K562 (cell line): ENCODE results near the gene KISS1R. TPM values are rescaled to one million over a fixed set of nuclear protein-coding genes. Genes with fewer than 3 reads are reported as not detected.
A peak's percentile ranks its signal among the peaks of the same experiment; 100 is the strongest.

ENCODE experiments used
- ATAC-seq: fragments of 200-7000 bp; cut with Tn5 transposase; 3 replicates; pipeline ENCODE4 v1.9.1; 2020; ENCODE audit warnings: moderate library complexity
- BruUV-seq: library from RNA; stranded (reverse); fragments of 400-500 nt; replicated peaks from 2 replicates; lab custom pipeline; 2021; lab: Mats Ljungman, UMichigan
- CTCF ChIA-PET: fragments of 300-600 bp; formaldehyde crosslinking; extraction: SDS; loops from one replicate; lab custom pipeline; 2021; ENCODE audit warnings: low intra/inter-chr PET ratio; lab: Yijun Ruan, JAX
- POLR2A ChIA-PET: fragments of 300-600, 350-650 bp; sonication (Branson Sonifier 250); formaldehyde crosslinking; extraction: SDS; loops from one replicate; lab custom pipeline; 2021; ENCODE audit warnings: antibody characterized with exemption, inconsistent platforms; lab: Yijun Ruan, JAX
- DNase-seq, 4 experiments: peaks; one replicate each; pipeline versions ENCODE4 v3.0.0 to v3.0.0-alpha.2; 2011 to 2018; ENCODE audit warnings: low spot score in 3 of 4, mixed read lengths in 3 of 4; ENCODE audit errors: extremely low read depth in 1 of 4
- FAIRE-seq: peaks from 2 replicates; lab custom pipeline; 2011; peaks lifted over from hg19 to GRCh38; lab: Jason Lieb, UNC
- H2AFZ ChIP-seq: 2 replicates; pipeline ENCODE4 v1.6.0; 2011; ENCODE audit warnings: low read depth, low read length, control low read depth, inconsistent platforms
- H3K27ac ChIP-seq: fragments of 200-600 bp; 3 replicates; pipeline ENCODE4 v1.8.0; 2011; ENCODE audit warnings: low read depth, mild to moderate bottlenecking, control low read depth, inconsistent platforms, low read length, moderate library complexity, mixed read lengths; ENCODE audit errors: extremely low read depth
- H3K27me3 ChIP-seq, 2 experiments: fragments of 300-600 bp in 1 of 2; 2 replicates in 1 of 2; 3 replicates in 1 of 2; pipeline versions ENCODE4 v1.6.0 to v1.8.0; 2011; ENCODE audit warnings: inconsistent platforms in 2 of 2, low read length in 2 of 2, mild to moderate bottlenecking in 1 of 2, mixed read lengths in 1 of 2, moderate library complexity in 1 of 2; ENCODE audit not compliant: control insufficient read depth in 2 of 2, insufficient read depth in 2 of 2
- H3K36me3 ChIP-seq: fragments of 300-600 bp; 3 replicates; pipeline ENCODE4 v1.8.0; 2011; ENCODE audit warnings: mild to moderate bottlenecking, low read length, inconsistent platforms; ENCODE audit not compliant: control insufficient read depth, insufficient read depth
- H3K4me1 ChIP-seq, 2 experiments: fragments of 200-600 bp in 1 of 2; replicated peaks in 1 of 2; 2 replicates in 1 of 2; 3 replicates in 1 of 2; pipeline versions ENCODE4 v1.5.1 to v1.8.0; 2011; ENCODE audit warnings: inconsistent platforms in 2 of 2, low read length in 2 of 2, mild to moderate bottlenecking in 1 of 2, mixed read lengths in 1 of 2, moderate library complexity in 1 of 2; ENCODE audit not compliant: control insufficient read depth in 2 of 2, insufficient read depth in 2 of 2
- H3K4me2 ChIP-seq: 2 replicates; pipeline ENCODE4 v1.6.1; 2011; ENCODE audit warnings: low read length, control low read depth, inconsistent platforms, mixed read lengths; ENCODE audit not compliant: insufficient read depth
- H3K4me3 ChIP-seq: fragments of 200-600 bp; sonication (generic), shearing (Covaris generic); 2 replicates; pipeline ENCODE4 v1.5.1; 2016; ENCODE audit warnings: control low read depth, inconsistent platforms
- H3K79me2 ChIP-seq: fragments of 200-600 bp; 3 replicates; pipeline ENCODE4 v1.8.0; 2011; ENCODE audit warnings: low read length, inconsistent platforms; ENCODE audit not compliant: control insufficient read depth, insufficient read depth
- H3K9ac ChIP-seq, 2 experiments: 2 replicates each; pipeline versions ENCODE4 v1.6.0 to v1.6.1; 2011; ENCODE audit warnings: low read depth in 2 of 2, low read length in 2 of 2, control low read depth in 1 of 2, inconsistent platforms in 1 of 2, mild to moderate bottlenecking in 1 of 2, mixed read lengths in 1 of 2; ENCODE audit not compliant: insufficient read depth in 1 of 2
- H3K9me1 ChIP-seq: one replicate; pipeline ENCODE4 v1.6.0; 2011; ENCODE audit warnings: inconsistent platforms, mild to moderate bottlenecking, low read length, moderate library complexity; ENCODE audit not compliant: control insufficient read depth, insufficient read depth
- H3K9me3 ChIP-seq: replicated peaks from 2 replicates; pipeline ENCODE4 v1.5.1; 2011; ENCODE audit warnings: low read depth, low read length, inconsistent platforms; ENCODE audit not compliant: control insufficient read depth, insufficient read depth
- H4K20me1 ChIP-seq: replicated peaks from 2 replicates; pipeline ENCODE4 v1.6.1; 2011; ENCODE audit warnings: low read length, inconsistent platforms, mixed read lengths; ENCODE audit not compliant: control insufficient read depth, insufficient read depth
- BCOR ChIP-seq: fragments of 450-650 bp; IDR thresholded peaks from 2 replicates; pipeline ENCODE4 v1.6.1; 2016
- CEBPB ChIP-seq: fragments of 450-650 bp; IDR thresholded peaks from 2 replicates; pipeline ENCODE4 v1.6.1; 2016; ENCODE audit warnings: missing genetic modification characterization, missing compliant biosample characterization
- CREB1 ChIP-seq, 2 experiments: sonication (generic) in 1 of 2; formaldehyde crosslinking in 1 of 2; IDR thresholded peaks; 2 replicates each; pipeline versions ENCODE4 v1.6.1 to v1.8.0; 2012 to 2022; ENCODE audit warnings: inconsistent platforms in 1 of 2, mild to moderate bottlenecking in 1 of 2, missing genetic modification reagents in 1 of 2, moderate library complexity in 1 of 2
- CREB3 ChIP-seq: fragments of 450-650 bp; conservative IDR thresholded peaks from 2 replicates; pipeline ENCODE4 v1.6.1; 2016; ENCODE audit warnings: missing genetic modification characterization, low read depth, mild to moderate bottlenecking, missing compliant biosample characterization, moderate library complexity
- DACH1 ChIP-seq: fragments of 450-650 bp; IDR thresholded peaks from 2 replicates; pipeline ENCODE4 v1.6.1; 2018; ENCODE audit not compliant: partially characterized antibody
- EGR1 ChIP-seq: fragments of 450-650 bp; conservative IDR thresholded peaks from 2 replicates; pipeline ENCODE4 v1.6.1; 2017; ENCODE audit warnings: mild to moderate bottlenecking
- ETV5 ChIP-seq: sonication (generic); formaldehyde crosslinking; IDR thresholded peaks from 2 replicates; pipeline ENCODE4 v1.4.0; 2020; ENCODE audit warnings: low read depth, mild to moderate bottlenecking, missing genetic modification reagents
- ETV6 ChIP-seq, 3 experiments: fragments of 150-350 bp in 1 of 3; sonication (generic) in 1 of 3; formaldehyde crosslinking in 1 of 3; IDR thresholded peaks; 2 replicates each; pipeline versions ENCODE4 v1.6.1 to v1.8.0; 2014 to 2022; ENCODE audit warnings: borderline replicate concordance in 2 of 3, low read depth in 2 of 3, antibody characterized with exemption in 1 of 3, low read length in 1 of 3, mild to moderate bottlenecking in 1 of 3, missing genetic modification reagents in 1 of 3
- HMGN3 ChIP-seq: IDR thresholded peaks from 2 replicates; pipeline ENCODE4 v1.6.1; 2011; ENCODE audit warnings: borderline replicate concordance, low read depth, mild to moderate bottlenecking, mixed read lengths, low read length; ENCODE audit not compliant: insufficient read length; ENCODE audit errors: extremely low read depth
- NELFE ChIP-seq: IDR thresholded peaks from 2 replicates; pipeline ENCODE4 v1.6.1; 2011; ENCODE audit warnings: mild to moderate bottlenecking; ENCODE audit not compliant: insufficient read depth, insufficient read length
- NFATC3 ChIP-seq: fragments of 450-650 bp; IDR thresholded peaks from 2 replicates; pipeline ENCODE4 v1.6.1; 2017; ENCODE audit warnings: mild to moderate bottlenecking
- RBBP5 ChIP-seq: fragments of 200-600 bp; sonication (generic); IDR thresholded peaks from 2 replicates; pipeline ENCODE4 v1.6.1; 2012; ENCODE audit warnings: borderline replicate concordance, mild to moderate bottlenecking, low read length, control low read depth, inconsistent platforms; ENCODE audit not compliant: insufficient read depth, poor library complexity, severe bottlenecking
- RCOR1 ChIP-seq, 2 experiments: IDR thresholded peaks; 2 replicates each; pipeline ENCODE4 v1.6.1; 2012; ENCODE audit warnings: low read depth in 2 of 2, low read length in 2 of 2, borderline replicate concordance in 1 of 2, improper control_type of control experiment in 1 of 2
- ZFP36 ChIP-seq: fragments of 150-350 bp; IDR thresholded peaks from 2 replicates; pipeline ENCODE4 v1.6.1; 2018; ENCODE audit warnings: low read length, low read depth; ENCODE audit not compliant: partially characterized antibody
- ZKSCAN8 ChIP-seq: fragments of 200-800 bp; sonication (Bioruptor generic); IDR thresholded peaks from 2 replicates; pipeline ENCODE4 v1.6.1; 2016; ENCODE audit warnings: missing genetic modification characterization, missing compliant biosample characterization
- ZNF398 ChIP-seq: fragments of 250-450 bp; sonication (Bioruptor Pico); IDR thresholded peaks from 2 replicates; pipeline ENCODE4 v1.8.0; 2021; ENCODE audit warnings: moderate library complexity, mild to moderate bottlenecking, inconsistent platforms
- ZNF436 ChIP-seq: fragments of 250-450, 450-650 bp; sonication (Bioruptor Pico); formaldehyde crosslinking; IDR thresholded peaks from 2 replicates; pipeline ENCODE4 v1.7.0; 2020; ENCODE audit warnings: mild to moderate bottlenecking
- WGBS: fragments of 100-300 bp; shearing (Covaris generic); methylation state at CpG from one replicate; pipeline ENCODE4 v1.1.6; 2016; ENCODE audit warnings: low coverage, mixed read lengths; ENCODE audit not compliant: insufficient coverage; ENCODE audit errors: missing lambda C conversion rate; 5-methylcytosine and 5-hydroxymethylcytosine counted together
- in situ Hi-C: fragments of 300-500 bp; cut with MboI; formaldehyde crosslinking; loops from 4 replicates; pipeline ENCODE4 v1.15.0; 2018; ENCODE audit warnings: inconsistent platforms, mixed read lengths
- intact Hi-C: fragments of 100-400 bp; cut with micrococcal nuclease; formaldehyde crosslinking; loops from 2 replicates; pipeline ENCODE4 v1.14.2; 2022
- polyA plus RNA-seq, 8 experiments: library from polyadenylated mRNA; depleted of rRNA in 4 of 8; stranded (reverse) in 5 of 8; unstranded in 3 of 8; fragments of >200 nt; fragmentation: Nextera tagmentation in 2 of 8; fragmentation: Illumina TruSeq in 1 of 8; extraction: Ambion mirVana in 2 of 8; extraction: Trizol in 1 of 8; gene quantifications; 2 replicates each; pipeline versions ENCODE4 v1.2.1 to v1.2.3, GENCODE V29; 2011 to 2014; ENCODE audit warnings: inconsistent platforms in 1 of 8, missing spikeins in 1 of 8
- total RNA-seq, 7 experiments: library from RNA; depleted of rRNA in 6 of 7; stranded (reverse); fragments of >200 nt in 6 of 7; fragmentation: Illumina TruSeq in 2 of 7; extraction: Trizol in 2 of 7; gene quantifications; 2 replicates each; pipeline versions ENCODE4 v1.2.1 to v1.2.3, GENCODE V29; 2011 to 2021; ENCODE audit warnings: low replicate concordance in 1 of 7

KISS1R gene
- total and polyA plus RNA-seq, 9 of the 15 experiments (the other 6 are each of a cell fraction or from before 2014, with no cell fraction given) = 0.37 to 39.4 (median 2.0) TPM

GRCh38 chr19:928471-929202, 11.5 kb downstream of the KISS1R start:
- DNase-seq (peak in 3 of 4 experiments; percentile 52 to 69 (median 58)), ATAC-seq (no peak), FAIRE-seq (no peak)
- H2AFZ ChIP-seq = no peak overlapping the region
- 93% methylated on average over 15 of the region's 18 CpGs for WGBS
- H3K4me3 ChIP-seq = no peak overlapping the region
- no peak for TF ChIP-seq EGR1
- TF ChIP-seq CREB1 (IDR thresholded peaks at IDR 0.05) = no peak
- no peak for TF ChIP-seq CREB1 (CRISPR knock-in tag; IDR thresholded peaks at IDR 0.05)
- peak; percentile 92; the same call in 1 of the 2 replicates for TF ChIP-seq ZKSCAN8 (CRISPR knock-in tag)
- TF ChIP-seq HMGN3 = no peak
- no peak for TF ChIP-seq ZNF398 (CRISPR knock-in tag)
- TF ChIP-seq BCOR = peak; percentile 23; the same call in 1 of the 2 replicates
- no peak for TF ChIP-seq CREB3
- no peak for TF ChIP-seq DACH1
- peak; percentile 50; the same call in 1 of the 2 replicates for TF ChIP-seq ZNF436 (CRISPR knock-in tag)
- TF ChIP-seq NFATC3 = no peak
- TF ChIP-seq NELFE = no peak
- TF ChIP-seq ETV5 (CRISPR knock-in tag) = no peak
- TF ChIP-seq ETV6 (IDR thresholded peaks at IDR 0.05; ENCODE audit: borderline replicate concordance in 1 of 2, low read depth in 2 of 2, low read length in 1 of 2) = no peak
- no peak for TF ChIP-seq ETV6 (CRISPR knock-in tag; IDR thresholded peaks at IDR 0.05; ENCODE audit: borderline replicate concordance)
- TF ChIP-seq ZFP36 = peak; percentile 93
- TF ChIP-seq CEBPB (tag) = peak; percentile 57
- 0 out of 4 replicates have a peak, but pooled peaks of 1 of the 2 experiments have one; percentile 25 for TF ChIP-seq RCOR1 (IDR thresholded peaks at IDR 0.05; ENCODE audit: borderline replicate concordance in 1 of 2, low read depth in 2 of 2, low read length in 2 of 2)
- TF ChIP-seq RBBP5 = no peak
- POLR2A ChIA-PET = interaction anchor here (1.0 kb wide), 1 partner anchor 11 kb away, joined by 3 read pairs; no protein-coding TSS in a partner anchor
- H3K4me2 ChIP-seq = no peak overlapping the region
- H4K20me1 ChIP-seq = no peaks in the 10 kb centered on the region; the same call in 1 of the 2 replicates
- no peaks in the 10 kb centered on the region for H3K9me1 ChIP-seq
- intact Hi-C loops (no loop called here), in situ Hi-C loops (no loop called here)
- peaks cover 52% of the 10 kb centered on the region; the same call in 2 of the 3 replicates for H3K36me3 ChIP-seq
- H3K4me1 ChIP-seq = peaks cover 2 to 75% of the 10 kb centered on the region in 2 experiments; a peak in 4 of 5 replicates
- peaks cover 83% of the 10 kb centered on the region for H3K79me2 ChIP-seq
- BruUV-seq = TSS peak; percentile 29
- no peaks in the 10 kb centered on the region for H3K27me3 ChIP-seq
- CTCF ChIA-PET = no interaction called here
- no peak overlapping the region; the same call in 2 of the 3 replicates for H3K27ac ChIP-seq
- no peaks in the 10 kb centered on the region for H3K9me3 ChIP-seq
- peak overlapping the region in 1 of 2 experiments; percentile 99; a peak in 2 of 4 replicates for H3K9ac ChIP-seq
